Hepatocyte (in vitro differentiated cells): Measurements from ENCODE around the gene RIN3. TPM values are rescaled to one million over a fixed set of nuclear protein-coding genes. Genes with fewer than 3 reads are reported as not detected.

Source experiments
- DNase-seq: peaks from one replicate; pipeline ENCODE4 v3.0.0-alpha.2; 2016; ENCODE audit warnings: low spot score
- H2AFZ ChIP-seq: fragments of 200-600 bp; sonication (generic); 2 replicates; pipeline ENCODE4 v1.6.0; 2016; ENCODE audit warnings: antibody characterized with exemption, mild to moderate bottlenecking
- H3K27ac ChIP-seq: fragments of 200-600 bp; sonication (generic); 2 replicates; pipeline ENCODE4 v1.5.1; 2016; ENCODE audit warnings: mild to moderate bottlenecking
- H3K27me3 ChIP-seq: fragments of 200-600 bp; sonication (generic); 2 replicates; pipeline ENCODE4 v1.6.1; 2016
- H3K36me3 ChIP-seq: fragments of 200-600 bp; sonication (generic); replicated peaks from 2 replicates; pipeline ENCODE4 v1.5.1; 2016; ENCODE audit warnings: low read depth; ENCODE audit not compliant: insufficient read depth
- H3K4me1 ChIP-seq: fragments of 200-600 bp; sonication (generic); 2 replicates; pipeline ENCODE4 v1.5.1; 2016; ENCODE audit warnings: mild to moderate bottlenecking, moderate library complexity; ENCODE audit not compliant: insufficient read depth
- H3K4me2 ChIP-seq: fragments of 200-600 bp; sonication (generic); 2 replicates; pipeline ENCODE4 v1.6.0; 2016
- H3K4me3 ChIP-seq: fragments of 200-600 bp; sonication (generic); 2 replicates; pipeline ENCODE4 v1.5.1; 2016; ENCODE audit warnings: mild to moderate bottlenecking
- H3K79me2 ChIP-seq: fragments of 200-600 bp; sonication (generic); 2 replicates; pipeline ENCODE4 v1.6.0; 2017; ENCODE audit warnings: mild to moderate bottlenecking
- H3K9me2 ChIP-seq: fragments of 200-600 bp; sonication (generic); replicated peaks from 2 replicates; pipeline ENCODE4 v1.6.0; 2017; ENCODE audit warnings: mild to moderate bottlenecking; ENCODE audit not compliant: insufficient read depth
- H3K9me3 ChIP-seq: fragments of 200-600 bp; sonication (generic); 2 replicates; pipeline ENCODE4 v1.5.1; 2016; ENCODE audit warnings: low read depth, mild to moderate bottlenecking
- H4K20me1 ChIP-seq: fragments of 200-600 bp; sonication (generic); 2 replicates; pipeline ENCODE4 v1.6.0; 2016; ENCODE audit warnings: mild to moderate bottlenecking; ENCODE audit not compliant: insufficient read depth, poor library complexity, severe bottlenecking
- CTCF ChIP-seq: fragments of 200-600 bp; sonication (generic); IDR thresholded peaks from 2 replicates; pipeline ENCODE4 v1.5.1; 2016; ENCODE audit warnings: antibody characterized with exemption, mild to moderate bottlenecking; ENCODE audit not compliant: poor library complexity
- EZH2 ChIP-seq: fragments of 200-600 bp; sonication (generic); IDR thresholded peaks from 2 replicates; pipeline ENCODE4 v1.6.1; 2016; ENCODE audit warnings: antibody characterized with exemption, mild to moderate bottlenecking, borderline replicate concordance
- EZH2phosphoT487 ChIP-seq: fragments of 200-600 bp; sonication (generic); IDR thresholded peaks from one replicate; pipeline ENCODE4 v1.6.1; 2018; ENCODE audit warnings: antibody characterized with exemption, mild to moderate bottlenecking, low read depth, moderate library complexity; ENCODE audit not compliant: unreplicated experiment, severe bottlenecking
- WGBS: methylation state at CpG from one replicate; pipeline ENCODE4 v1.1.6; 2016; ENCODE audit warnings: low lambda C conversion rate; ENCODE audit errors: missing lambda C conversion rate; 5-methylcytosine and 5-hydroxymethylcytosine counted together
- polyA plus RNA-seq: library from polyadenylated mRNA; unstranded; fragments of >200 nt; fragmentation: Nextera tagmentation; extraction: Ambion mirVana; gene quantifications from 2 replicates; pipeline ENCODE4 v1.2.1, GENCODE V29; 2016
- total RNA-seq: library from RNA; depleted of rRNA; stranded (reverse); fragments of >200 nt; gene quantifications from 2 replicates; pipeline ENCODE4 v1.2.3, GENCODE V29; 2014

RIN3 gene
- total and polyA plus RNA-seq, 2 experiments from 2014 or later, result 4.2 to 11.8 TPM

GRCh38 chr14:92487513-92488133, 26.0 kb upstream of the RIN3 start:
- WGBS, result 77% methylated on average over 7 of the region's 10 CpGs
- no peak overlapping the region for H3K27ac ChIP-seq
- TF ChIP-seq EZH2, result no peak
- TF ChIP-seq EZH2phosphoT487, result no peak
- TF ChIP-seq CTCF, result no peak
- H3K9me2 ChIP-seq, result no peaks in the 10 kb centered on the region
- H3K27me3 ChIP-seq, result no peaks in the 10 kb centered on the region
- no peak for DNase-seq
- no peaks in the 10 kb centered on the region for H3K79me2 ChIP-seq
- H3K36me3 ChIP-seq, result no peaks in the 10 kb centered on the region
- H3K4me2 ChIP-seq, result no peak overlapping the region
- no peak overlapping the region for H3K4me3 ChIP-seq
- no peaks in the 10 kb centered on the region for H3K9me3 ChIP-seq
- H3K4me1 ChIP-seq, result no peaks in the 10 kb centered on the region
- no peak overlapping the region for H2AFZ ChIP-seq
- no peaks in the 10 kb centered on the region for H4K20me1 ChIP-seq

- Histone ChIP-seq H3K4me3 (no peak overlapping the region), H3K9me2 (no peaks in the 10 kb centered on the region), H3K36me3 (no peaks in the 10 kb centered on the region), H3K4me2 (no peak overlapping the region), H3K79me2 (no peaks in the 10 kb centered on the region), H2AFZ (no peak overlapping the region), H4K20me1 (no peaks in the 10 kb centered on the region), H3K27ac (no peak overlapping the region), H3K4me1 (no peaks in the 10 kb centered on the region), H3K9me3 (no peaks in the 10 kb centered on the region), H3K27me3 (no peaks in the 10 kb centered on the region)
- WGBS, result 92% methylated on average over 21 of the region's 21 CpGs
- DNase-seq, result no peak
- no peak for TF ChIP-seq EZH2phosphoT487
- no peak for TF ChIP-seq CTCF
- no peak for TF ChIP-seq EZH2
Measured at GRCh38 chr14:92489394-92490238, 24.0 kb upstream of the RIN3 start.

DNA sequence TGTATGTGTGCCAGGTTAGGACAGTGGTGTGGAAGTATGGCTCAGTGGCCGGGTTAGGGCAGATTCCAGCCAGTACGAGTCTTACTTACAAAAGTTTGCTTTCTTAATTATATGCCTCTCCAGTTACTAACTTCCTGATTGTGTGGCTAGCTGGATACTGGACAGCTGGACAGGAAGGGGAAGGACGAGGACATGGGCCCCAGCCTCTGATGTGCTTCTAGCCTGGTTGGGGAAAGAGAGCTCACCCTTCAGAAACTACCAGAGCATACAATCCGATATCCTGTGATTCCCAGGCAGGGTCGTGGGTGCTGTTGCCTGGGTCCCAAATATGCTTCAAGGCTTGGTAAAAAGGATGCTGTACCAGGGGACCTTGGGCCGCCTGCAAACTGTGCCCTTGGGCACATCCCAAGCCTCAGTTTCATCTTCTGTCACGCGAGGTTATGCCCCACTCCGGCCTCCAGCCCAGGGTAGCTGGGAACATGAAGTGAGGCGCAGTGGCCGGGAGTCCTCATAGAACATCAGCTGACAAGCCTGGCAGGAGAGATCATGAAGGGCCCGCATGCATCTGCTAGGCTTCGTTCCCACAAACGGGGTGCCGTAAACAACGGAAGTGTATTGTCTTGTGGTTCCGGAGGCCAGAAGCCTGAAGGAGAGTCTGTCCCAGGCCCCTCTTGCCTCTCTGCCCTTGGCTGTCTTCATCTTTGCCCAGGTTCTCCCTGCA, 23.2 kb upstream of the RIN3 start:
- Histone ChIP-seq H3K36me3 (no peaks in the 10 kb centered on the region), H3K9me3 (no peaks in the 10 kb centered on the region), H3K27me3 (no peaks in the 10 kb centered on the region), H4K20me1 (no peaks in the 10 kb centered on the region), H3K4me1 (no peaks in the 10 kb centered on the region), H2AFZ (no peak overlapping the region), H3K9me2 (no peaks in the 10 kb centered on the region), H3K4me2 (no peak overlapping the region), H3K27ac (no peak overlapping the region), H3K4me3 (no peak overlapping the region), H3K79me2 (no peaks in the 10 kb centered on the region)
- 85% methylated on average over 17 of the region's 17 CpGs for WGBS
- TF ChIP-seq EZH2phosphoT487 (no peak), CTCF (no peak), EZH2 (no peak)
- DNase-seq, result no peak
